H1 (cell line): ENCODE data around the gene ARHGAP26. TPM values are rescaled to one million over a fixed set of nuclear protein-coding genes. Genes with fewer than 3 reads are reported as not detected.

Experiments
- CTCF ChIA-PET: fragments of 300-600 bp; sonication (Branson Sonifier 250); formaldehyde crosslinking; loops from one replicate; lab custom pipeline; 2021; ENCODE audit not compliant: partially characterized antibody; lab: Charles Lee
- POLR2A ChIA-PET: fragments of 300-600 bp; sonication (Branson Sonifier 250); formaldehyde crosslinking; loops from one replicate; lab custom pipeline; 2021; ENCODE audit warnings: inconsistent platforms; ENCODE audit not compliant: partially characterized antibody; lab: Charles Lee
- DNase-seq, 2 experiments: peaks; one replicate each; pipeline versions ENCODE4 v3.0.0 to v3.0.0-alpha.2; 2010 to 2022; ENCODE audit warnings: low spot score in 2 of 2, low read depth in 1 of 2, mixed read lengths in 1 of 2
- FAIRE-seq: peaks from 2 replicates; lab custom pipeline; 2011; peaks lifted over from hg19 to GRCh38; lab: Jason Lieb, UNC
- H2AFZ ChIP-seq: 2 replicates; pipeline ENCODE4 v1.8.1; 2012; ENCODE audit warnings: low read length, inconsistent platforms
- H2AK5ac ChIP-seq: 2 replicates; pipeline ENCODE4 v1.6.1; 2013; ENCODE audit warnings: low read depth, low read length
- H2BK120ac ChIP-seq: replicated peaks from 2 replicates; pipeline ENCODE3; 2013; ENCODE audit warnings: low read depth, low read length, inconsistent platforms
- H2BK12ac ChIP-seq: 2 replicates; pipeline ENCODE4 v1.6.1; 2013; ENCODE audit warnings: low read depth, low read length
- H2BK15ac ChIP-seq: 2 replicates; pipeline ENCODE4 v1.6.1; 2013; ENCODE audit warnings: low read length
- H2BK20ac ChIP-seq: 2 replicates; pipeline ENCODE4 v1.6.1; 2013; ENCODE audit warnings: low read length
- H2BK5ac ChIP-seq: 2 replicates; pipeline ENCODE4 v1.6.1; 2013; ENCODE audit warnings: low read depth, low read length
- H3K14ac ChIP-seq: 2 replicates; pipeline ENCODE4 v1.6.1; 2013; ENCODE audit warnings: inconsistent platforms; ENCODE audit not compliant: insufficient read length
- H3K18ac ChIP-seq: 2 replicates; pipeline ENCODE4 v1.6.1; 2013; ENCODE audit warnings: low read length; ENCODE audit errors: extremely low read depth
- H3K23ac ChIP-seq: 2 replicates; pipeline ENCODE4 v1.6.1; 2013; ENCODE audit warnings: inconsistent platforms; ENCODE audit not compliant: insufficient read length
- H3K23me2 ChIP-seq: 2 replicates; pipeline ENCODE4 v1.6.1; 2013; ENCODE audit warnings: low read depth, low read length
- H3K27ac ChIP-seq: 2 replicates; pipeline ENCODE4 v1.6.1; 2011; ENCODE audit warnings: low read depth, low read length, inconsistent platforms
- H3K27me3 ChIP-seq, 4 experiments: replicated peaks in 1 of 4; 1 replicate in 1 of 4; 2 replicates in 3 of 4; pipeline versions ENCODE4 v1.6.1 to v1.8.1; 2011 to 2013; ENCODE audit warnings: low read length in 3 of 4, mild to moderate bottlenecking in 3 of 4, inconsistent platforms in 2 of 4, mixed read lengths in 2 of 4, moderate library complexity in 1 of 4; ENCODE audit not compliant: control insufficient read depth in 3 of 4, insufficient read depth in 3 of 4; ENCODE audit errors: extremely low read depth in 1 of 4
- H3K36me3 ChIP-seq, 4 experiments: 2 replicates each; pipeline versions ENCODE4 v1.6.1 to v1.8.1; 2011 to 2013; ENCODE audit warnings: mild to moderate bottlenecking in 4 of 4, low read length in 3 of 4, moderate library complexity in 2 of 4, control low read depth in 1 of 4, inconsistent platforms in 1 of 4; ENCODE audit not compliant: insufficient read depth in 4 of 4, control insufficient read depth in 2 of 4
- H3K4ac ChIP-seq: replicated peaks from 2 replicates; pipeline ENCODE3; 2013; ENCODE audit warnings: low read length, low read depth, mixed read lengths, inconsistent platforms; ENCODE audit not compliant: insufficient read length
- H3K4me1 ChIP-seq, 4 experiments: replicated peaks in 1 of 4; 1 replicate in 1 of 4; 2 replicates in 3 of 4; pipeline versions ENCODE4 v1.6.1 to v1.8.1; 2011 to 2013; ENCODE audit warnings: low read length in 3 of 4, inconsistent platforms in 2 of 4, mixed read lengths in 1 of 4; ENCODE audit not compliant: insufficient read depth in 4 of 4, control insufficient read depth in 3 of 4
- H3K4me2 ChIP-seq, 2 experiments: 2 replicates each; pipeline versions ENCODE4 v1.6.1 to v1.8.1; 2011 to 2013; ENCODE audit warnings: low read depth in 2 of 2, low read length in 2 of 2, control low read depth in 1 of 2, inconsistent platforms in 1 of 2, mild to moderate bottlenecking in 1 of 2; ENCODE audit not compliant: insufficient read depth in 1 of 2
- H3K4me3 ChIP-seq, 4 experiments: fragments of 200-600, 300-600 bp in 1 of 4; sonication (generic), shearing (Covaris generic), sonication (Bioruptor Twin) in 1 of 4; 2 replicates each; pipeline versions ENCODE4 v1.5.1 to v1.8.1; 2011 to 2016; ENCODE audit warnings: low read length in 4 of 4, low read depth in 3 of 4, control low read depth in 2 of 4, inconsistent platforms in 2 of 4, mild to moderate bottlenecking in 2 of 4, mixed read lengths in 1 of 4, moderate library complexity in 1 of 4; ENCODE audit not compliant: insufficient read depth in 2 of 4; ENCODE audit errors: extremely low read depth in 1 of 4
- H3K56ac ChIP-seq: replicated peaks from 2 replicates; pipeline ENCODE3; 2013; ENCODE audit warnings: low read depth, mild to moderate bottlenecking, mixed read lengths, low read length, inconsistent platforms; ENCODE audit not compliant: insufficient read length
- H3K79me1 ChIP-seq: 2 replicates; pipeline ENCODE4 v1.6.1; 2013; ENCODE audit warnings: low read depth, low read length, control low read depth
- H3K79me2 ChIP-seq, 2 experiments: 2 replicates each; pipeline versions ENCODE4 v1.6.1 to v1.8.1; 2012 to 2013; ENCODE audit warnings: low read length in 2 of 2, mild to moderate bottlenecking in 2 of 2, inconsistent platforms in 1 of 2; ENCODE audit not compliant: insufficient read depth in 2 of 2, control insufficient read depth in 1 of 2
- H3K9ac ChIP-seq, 4 experiments: replicated peaks in 1 of 4; 1 replicate in 1 of 4; 2 replicates in 3 of 4; pipeline versions ENCODE4 v1.6.1 to v1.8.1; 2011 to 2013; ENCODE audit warnings: low read depth in 3 of 4, low read length in 3 of 4, control low read depth in 2 of 4, mild to moderate bottlenecking in 2 of 4, moderate library complexity in 2 of 4, inconsistent platforms in 1 of 4; ENCODE audit errors: extremely low read depth in 1 of 4
- H3K9me3 ChIP-seq, 2 experiments: 2 replicates each; pipeline versions ENCODE4 v1.6.1 to v1.8.1; 2012 to 2013; ENCODE audit warnings: mild to moderate bottlenecking in 2 of 2, moderate library complexity in 2 of 2, control low read depth in 1 of 2, inconsistent platforms in 1 of 2, low read depth in 1 of 2, low read length in 1 of 2, mixed read lengths in 1 of 2; ENCODE audit not compliant: insufficient read depth in 2 of 2
- H4K20me1 ChIP-seq, 2 experiments: replicated peaks in 1 of 2; 2 replicates each; pipeline versions ENCODE3 to v1.8.1; 2011 to 2013; ENCODE audit warnings: inconsistent platforms in 2 of 2, low read length in 2 of 2, mild to moderate bottlenecking in 1 of 2; ENCODE audit not compliant: insufficient read depth in 2 of 2, control insufficient read depth in 1 of 2
- H4K5ac ChIP-seq: 2 replicates; pipeline ENCODE4 v1.6.1; 2013; ENCODE audit warnings: low read length, low read depth, mixed read lengths, inconsistent platforms; ENCODE audit not compliant: insufficient read length
- H4K8ac ChIP-seq: 2 replicates; pipeline ENCODE4 v1.8.0; 2013; ENCODE audit warnings: mild to moderate bottlenecking, moderate library complexity, low read length, inconsistent platforms; ENCODE audit not compliant: insufficient read depth; ENCODE audit errors: extremely low read depth
- H4K91ac ChIP-seq: replicated peaks from 2 replicates; pipeline ENCODE3; 2013; ENCODE audit warnings: low read length, mixed read lengths, inconsistent platforms; ENCODE audit not compliant: insufficient read length
- SUZ12 ChIP-seq: fragments of 200-600 bp; sonication (generic); IDR thresholded peaks from 2 replicates; pipeline ENCODE4 v1.6.1; 2012; ENCODE audit warnings: mild to moderate bottlenecking, inconsistent platforms, low read length, moderate library complexity, mixed read lengths
- TAF1 ChIP-seq: IDR thresholded peaks from 2 replicates; pipeline ENCODE4 v1.6.1; 2011; ENCODE audit warnings: mild to moderate bottlenecking, low read depth, low read length
- WGBS, 2 experiments: shearing (Covaris generic) in 1 of 2; methylation state at CpG; one replicate each; pipeline versions ENCODE4 v1.1.6 to v1.1.7; 2013 to 2015; ENCODE audit warnings: low lambda C conversion rate in 2 of 2, mixed read lengths in 2 of 2, inconsistent platforms in 1 of 2, low coverage in 1 of 2, missing lambda C conversion rate in 1 of 2; ENCODE audit not compliant: insufficient replicate concordance in 2 of 2, insufficient coverage in 1 of 2, insufficient read length in 1 of 2; ENCODE audit errors: extremely low coverage in 1 of 2, missing lambda C conversion rate in 1 of 2; 5-methylcytosine and 5-hydroxymethylcytosine counted together
- polyA plus RNA-seq, 7 experiments: library from polyadenylated mRNA; depleted of rRNA in 3 of 7; stranded (reverse) in 5 of 7; unstranded in 2 of 7; fragments of >200 nt in 5 of 7; fragments of 200-250 nt in 2 of 7; gene quantifications; 1 replicate in 5 of 7; 2 replicates in 1 of 7; 4 replicates in 1 of 7; pipeline versions ENCODE4 v1.2.1 to v1.2.3, GENCODE V29; 2011 to 2013; ENCODE audit warnings: missing spikeins in 2 of 7, mixed read lengths in 2 of 7
- total RNA-seq: library from RNA; stranded (reverse); fragmentation: NEBNext Ultra II Directional; extraction: Animal tissue kit (Norgen Biotek cat#: 25700); gene quantifications from 2 replicates; pipeline ENCODE4 v1.2.1, GENCODE V29; 2021
- TF ChIP-seq, protein P1 (sequence below): IDR thresholded peaks from 2 replicates; pipeline ENCODE4 v1.6.1; 2012; ENCODE audit warnings: low read length, inconsistent platforms

Gene ARHGAP26
- total and polyA plus RNA-seq, 2 of the 8 experiments (the other 6 are each of a cell fraction or from before 2014, with no cell fraction given), result 7.1 to 24.8 TPM

DNA sequence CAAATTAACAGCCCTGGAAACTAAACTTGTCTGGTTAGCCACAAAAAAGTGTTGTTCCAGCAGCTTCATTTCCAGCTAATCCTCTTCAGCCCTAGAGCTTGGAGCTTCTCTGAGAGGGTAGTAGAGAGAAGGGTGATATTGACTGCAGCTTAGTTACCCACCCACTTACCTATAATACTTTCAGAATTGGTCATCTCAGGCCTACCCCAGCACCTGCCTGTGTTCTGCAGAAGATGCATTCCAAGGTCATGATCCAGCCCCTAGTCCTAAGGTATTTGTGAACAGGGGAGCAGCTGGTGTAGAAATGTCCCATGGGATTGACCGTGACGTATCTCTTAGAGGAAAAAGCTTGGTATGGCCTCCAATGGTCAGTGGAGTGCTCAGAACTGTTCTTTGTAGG, 344.3 kb downstream of the ARHGAP26 start:
- Histone ChIP-seq H3K27ac (no peak overlapping the region), H3K79me1 (no peaks in the 10 kb centered on the region; the same call in 1 of the 2 replicates), H3K18ac (no peak overlapping the region), H4K5ac (no peak overlapping the region), H2BK120ac (no peak overlapping the region), H3K14ac (no peak overlapping the region), H2BK5ac (no peak overlapping the region), H3K56ac (no peak overlapping the region), H3K36me3 (no peaks in the 10 kb centered on the region), H2BK20ac (no peak overlapping the region), H2BK12ac (no peak overlapping the region), H4K91ac (no peak overlapping the region), H3K4me2 (no peak overlapping the region), H3K23me2 (no peaks in the 10 kb centered on the region), H3K9me3 (no peaks in the 10 kb centered on the region), H3K4me3 (no peak overlapping the region), H4K20me1 (no peaks in the 10 kb centered on the region), H4K8ac (no peak overlapping the region), H3K4me1 (peaks cover 3 to 22% (median 7%) of the 10 kb centered on the region in 4 experiments; a peak in 6 of 7 replicates), H2BK15ac (no peak overlapping the region), H2AK5ac (no peak overlapping the region), H3K23ac (no peak overlapping the region), H3K27me3 (no peaks in the 10 kb centered on the region), H2AFZ (no peak overlapping the region), H3K79me2 (no peaks in the 10 kb centered on the region), H3K4ac (no peak overlapping the region), H3K9ac (no peak overlapping the region)
- FAIRE-seq (no peak), DNase-seq (no peak)
- ChIA-PET CTCF (interaction anchor here (1.6 kb wide), 1 partner anchor 8 kb away, joined by 4 read pairs; no protein-coding TSS in a partner anchor), POLR2A (no interaction called here)
- 88% methylated on average over 2 of the region's 2 CpGs; no CpG with 5 or more reads in 1 of the 2 experiments for WGBS, 2 experiments
- TF ChIP-seq TAF1 (no peak), SUZ12 (no peak)
- TF ChIP-seq, protein P1, sequence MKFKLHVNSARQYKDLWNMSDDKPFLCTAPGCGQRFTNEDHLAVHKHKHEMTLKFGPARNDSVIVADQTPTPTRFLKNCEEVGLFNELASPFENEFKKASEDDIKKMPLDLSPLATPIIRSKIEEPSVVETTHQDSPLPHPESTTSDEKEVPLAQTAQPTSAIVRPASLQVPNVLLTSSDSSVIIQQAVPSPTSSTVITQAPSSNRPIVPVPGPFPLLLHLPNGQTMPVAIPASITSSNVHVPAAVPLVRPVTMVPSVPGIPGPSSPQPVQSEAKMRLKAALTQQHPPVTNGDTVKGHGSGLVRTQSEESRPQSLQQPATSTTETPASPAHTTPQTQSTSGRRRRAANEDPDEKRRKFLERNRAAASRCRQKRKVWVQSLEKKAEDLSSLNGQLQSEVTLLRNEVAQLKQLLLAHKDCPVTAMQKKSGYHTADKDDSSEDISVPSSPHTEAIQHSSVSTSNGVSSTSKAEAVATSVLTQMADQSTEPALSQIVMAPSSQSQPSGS, result no peak
